HepG2 (cell line): ENCODE data around the gene USP27X. TPM values are rescaled to one million over a fixed set of nuclear protein-coding genes. Genes with fewer than 3 reads are reported as not detected.

Experiments
- ARID2 ChIP-seq: sonication (generic); formaldehyde crosslinking; IDR thresholded peaks from 2 replicates; pipeline ENCODE4 v1.8.1; 2022; ENCODE audit warnings: mild to moderate bottlenecking, missing genetic modification reagents, borderline replicate concordance
- BHLHE40 ChIP-seq: IDR thresholded peaks from 2 replicates; pipeline ENCODE4 v1.6.1; 2011; ENCODE audit warnings: low read length, improper control_type of control experiment
- ELF1 ChIP-seq: sonication (generic); formaldehyde crosslinking; IDR thresholded peaks from 2 replicates; pipeline ENCODE4 v1.4.0; 2020; ENCODE audit warnings: missing genetic modification reagents
- FOXK1 ChIP-seq: sonication (generic); formaldehyde crosslinking; IDR thresholded peaks from 2 replicates; pipeline ENCODE4 v1.4.0; 2020; ENCODE audit warnings: low read depth, missing genetic modification reagents, borderline replicate concordance
- FOXP1 ChIP-seq, 2 experiments: fragments of 450-650 bp in 1 of 2; IDR thresholded peaks; 2 replicates each; pipeline ENCODE4 v1.6.1; 2017 to 2018; ENCODE audit warnings: antibody characterized with exemption in 1 of 2
- HOXD1 ChIP-seq: sonication (generic); formaldehyde crosslinking; IDR thresholded peaks from 2 replicates; pipeline ENCODE4 v1.5.0; 2020; ENCODE audit warnings: missing genetic modification reagents
- NBN ChIP-seq: fragments of 450-650 bp; conservative IDR thresholded peaks from 2 replicates; pipeline ENCODE4 v1.6.1; 2017
- NPAS2 ChIP-seq: sonication (generic); formaldehyde crosslinking; IDR thresholded peaks from 2 replicates; pipeline ENCODE4 v1.8.0; 2022; ENCODE audit warnings: mild to moderate bottlenecking, missing genetic modification reagents, borderline replicate concordance
- PAX8 ChIP-seq: sonication (generic); formaldehyde crosslinking; IDR thresholded peaks from 2 replicates; pipeline ENCODE4 v1.8.0; 2022; ENCODE audit warnings: mild to moderate bottlenecking, missing genetic modification reagents, borderline replicate concordance
- PBX2 ChIP-seq: IDR thresholded peaks from 2 replicates; pipeline ENCODE4 v1.6.1; 2016; ENCODE audit warnings: control low read depth
- PHB2 ChIP-seq: fragments of 450-650 bp; IDR thresholded peaks from 2 replicates; pipeline ENCODE4 v1.6.1; 2018; ENCODE audit not compliant: partially characterized antibody
- POLR2AphosphoS2 ChIP-seq: IDR thresholded peaks from 2 replicates; pipeline ENCODE4 v1.6.1; 2011; ENCODE audit warnings: low read depth, low read length, improper control_type of control experiment
- RBAK ChIP-seq: sonication (generic); formaldehyde crosslinking; IDR thresholded peaks from 2 replicates; pipeline ENCODE4 v1.5.1; 2020; ENCODE audit warnings: mild to moderate bottlenecking, missing genetic modification reagents
- RBM39 ChIP-seq: fragments of 200-400 bp; formaldehyde crosslinking; IDR thresholded peaks from one replicate; pipeline ENCODE4 v1.6.1; 2018; ENCODE audit warnings: antibody characterized with exemption, mild to moderate bottlenecking, low read depth, low read length; ENCODE audit not compliant: poor library complexity, severe bottlenecking
- RNF219 ChIP-seq: sonication (generic); formaldehyde crosslinking; IDR thresholded peaks from 2 replicates; pipeline ENCODE4 v1.5.0; 2020; ENCODE audit warnings: mild to moderate bottlenecking, missing genetic modification reagents
- RORA ChIP-seq: sonication (generic); formaldehyde crosslinking; IDR thresholded peaks from 2 replicates; pipeline ENCODE4 v1.5.0; 2020; ENCODE audit warnings: mild to moderate bottlenecking, missing genetic modification reagents, moderate library complexity
- SALL1 ChIP-seq: sonication (generic); formaldehyde crosslinking; IDR thresholded peaks from 2 replicates; pipeline ENCODE4 v1.8.0; 2022; ENCODE audit warnings: mild to moderate bottlenecking, missing genetic modification reagents
- SMYD3 ChIP-seq: sonication (generic); formaldehyde crosslinking; IDR thresholded peaks from 2 replicates; pipeline ENCODE4 v1.8.1; 2023; ENCODE audit warnings: mild to moderate bottlenecking, missing genetic modification reagents
- SOX5 ChIP-seq: IDR thresholded peaks from 2 replicates; pipeline ENCODE4 v1.6.1; 2016; ENCODE audit warnings: borderline replicate concordance
- U2AF1 ChIP-seq: fragments of 200-400 bp; formaldehyde crosslinking; optimal IDR thresholded peaks from 2 replicates; pipeline ENCODE3; 2017; ENCODE audit warnings: mild to moderate bottlenecking, low read depth, low read length
- XRCC5 ChIP-seq: fragments of 200-400 bp; formaldehyde crosslinking; optimal IDR thresholded peaks from 2 replicates; pipeline ENCODE3; 2017; ENCODE audit warnings: mild to moderate bottlenecking, low read length
- ZBTB25 ChIP-seq: IDR thresholded peaks from 2 replicates; pipeline ENCODE4 v1.6.1; 2018; ENCODE audit warnings: missing genetic modification reagents
- ZFAT ChIP-seq: sonication (generic); formaldehyde crosslinking; conservative IDR thresholded peaks from 2 replicates; pipeline ENCODE4 v1.8.1; 2023; ENCODE audit warnings: missing genetic modification reagents, inconsistent platforms
- ZNF12 ChIP-seq: sonication (generic); formaldehyde crosslinking; IDR thresholded peaks from 2 replicates; pipeline ENCODE4 v1.5.0; 2020; ENCODE audit warnings: missing genetic modification reagents
- ZNF260 ChIP-seq: sonication (generic); formaldehyde crosslinking; IDR thresholded peaks from 2 replicates; pipeline ENCODE4 v1.4.0; 2020; ENCODE audit warnings: missing genetic modification reagents, low read depth, mild to moderate bottlenecking, borderline replicate concordance
- ZSCAN31 ChIP-seq: sonication (generic); formaldehyde crosslinking; IDR thresholded peaks from 2 replicates; pipeline ENCODE4 v1.5.0; 2020; ENCODE audit warnings: low read depth, mild to moderate bottlenecking, missing genetic modification reagents
- polyA plus RNA-seq, 8 experiments: library from polyadenylated mRNA; depleted of rRNA in 3 of 8; stranded (reverse) in 7 of 8; unstranded in 1 of 8; fragments of >200 nt; fragmentation: Illumina TruSeq in 4 of 8; extraction: Trizol in 4 of 8; gene quantifications; 2 replicates each; pipeline versions ENCODE4 v1.2.1 to v1.2.3, GENCODE V29; 2011 to 2016; ENCODE audit warnings: low read depth in 4 of 8, missing spikeins in 1 of 8, mixed read lengths in 1 of 8; ENCODE audit not compliant: insufficient read depth in 1 of 8
- total RNA-seq, 5 experiments: library from RNA; depleted of rRNA; stranded (reverse); fragments of >200 nt; fragmentation: Illumina TruSeq; extraction: Trizol; gene quantifications; 2 replicates each; pipeline ENCODE4 v1.2.3, GENCODE V29; 2016; ENCODE audit warnings: low read depth in 1 of 5
- TF ChIP-seq, protein P1 (sequence below): sonication (generic); formaldehyde crosslinking; conservative IDR thresholded peaks from 2 replicates; pipeline ENCODE4 v1.4.0; 2020; ENCODE audit warnings: missing genetic modification reagents

Gene USP27X
- total and polyA plus RNA-seq, 2 of the 13 experiments (the other 11 are each of a cell fraction or from before 2014, with no cell fraction given), result 7.2 to 9.7 TPM

DNA sequence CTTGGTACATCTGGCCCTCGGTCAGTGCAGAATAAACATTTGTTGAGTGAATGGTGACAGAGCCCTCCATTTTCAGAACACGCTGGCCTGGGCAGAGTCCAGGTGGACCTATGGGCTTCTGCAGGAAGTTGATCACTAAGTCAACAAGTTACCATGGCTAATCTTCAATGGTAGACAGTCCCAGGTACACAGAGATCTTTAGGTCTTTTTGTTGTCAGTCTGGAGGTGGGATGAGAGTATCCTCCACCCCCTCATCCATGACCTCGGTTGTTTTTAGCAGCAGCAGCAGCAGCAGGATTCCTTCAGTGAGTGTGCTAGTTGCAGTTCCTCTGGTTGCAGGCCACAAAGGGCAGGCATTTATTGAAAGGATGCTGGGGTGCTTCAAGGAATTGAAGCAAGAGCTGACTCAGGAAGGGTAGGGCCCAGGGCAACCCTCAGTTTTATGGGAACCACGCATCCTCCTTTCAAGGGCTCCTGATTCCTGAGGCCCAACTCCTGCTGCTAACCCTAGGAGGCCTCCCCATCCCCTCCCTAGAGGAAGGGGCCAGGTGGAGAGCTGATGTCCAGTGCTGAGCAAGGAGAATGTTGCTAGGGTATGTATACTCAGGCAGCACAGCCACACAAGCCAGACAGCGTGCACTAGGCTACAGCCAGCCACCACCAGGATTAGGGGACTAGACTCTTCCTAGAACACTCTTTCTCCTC lies 1.7 kb upstream of the USP27X start (continued):
- TF ChIP-seq ZBTB25, result no peak
- no peak for TF ChIP-seq RBM39
- TF ChIP-seq ZSCAN31 (CRISPR knock-in tag), result peak; percentile 9; the same call in 1 of the 2 replicates
- no peak for TF ChIP-seq PHB2
- no peak for TF ChIP-seq ARID2
- TF ChIP-seq RORA (CRISPR knock-in tag), result no peak
- TF ChIP-seq ZFAT (CRISPR knock-in tag), result no peak
- no peak for TF ChIP-seq ZNF12 (CRISPR knock-in tag)
- TF ChIP-seq NBN, result no peak
- no peak for TF ChIP-seq RNF219 (CRISPR knock-in tag)
- peak; percentile 85 for TF ChIP-seq SALL1
- peak; percentile 69; the same call in 1 of the 2 replicates for TF ChIP-seq SOX5 (CRISPR knock-in tag)
- no peak for TF ChIP-seq ZNF260 (CRISPR knock-in tag)
- no peak for TF ChIP-seq NPAS2 (CRISPR knock-in tag)
- TF ChIP-seq RBAK (CRISPR knock-in tag), result no peak
- no peak for TF ChIP-seq BHLHE40
- TF ChIP-seq FOXK1 (CRISPR knock-in tag), result 0 out of 2 replicates have a peak, but pooled peaks have one; percentile 23
- no peak for TF ChIP-seq ELF1 (CRISPR knock-in tag)
- no peak for TF ChIP-seq HOXD1 (CRISPR knock-in tag)
- TF ChIP-seq XRCC5, result no peak
- no peak for TF ChIP-seq SMYD3 (CRISPR knock-in tag)
- TF ChIP-seq POLR2AphosphoS2, result no peak
- TF ChIP-seq U2AF1, result no peak
- TF ChIP-seq FOXP1 (IDR thresholded peaks at IDR 0.05), result peak; percentile 51; the same call in 1 of the 2 replicates
- TF ChIP-seq FOXP1 (CRISPR knock-in tag; IDR thresholded peaks at IDR 0.05), result peak; percentile 78
- TF ChIP-seq, protein P1, sequence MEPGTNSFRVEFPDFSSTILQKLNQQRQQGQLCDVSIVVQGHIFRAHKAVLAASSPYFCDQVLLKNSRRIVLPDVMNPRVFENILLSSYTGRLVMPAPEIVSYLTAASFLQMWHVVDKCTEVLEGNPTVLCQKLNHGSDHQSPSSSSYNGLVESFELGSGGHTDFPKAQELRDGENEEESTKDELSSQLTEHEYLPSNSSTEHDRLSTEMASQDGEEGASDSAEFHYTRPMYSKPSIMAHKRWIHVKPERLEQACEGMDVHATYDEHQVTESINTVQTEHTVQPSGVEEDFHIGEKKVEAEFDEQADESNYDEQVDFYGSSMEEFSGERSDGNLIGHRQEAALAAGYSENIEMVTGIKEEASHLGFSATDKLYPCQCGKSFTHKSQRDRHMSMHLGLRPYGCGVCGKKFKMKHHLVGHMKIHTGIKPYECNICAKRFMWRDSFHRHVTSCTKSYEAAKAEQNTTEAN, result 0 out of 2 replicates have a peak, but pooled peaks have one; percentile 64
- TF ChIP-seq PAX8 (CRISPR knock-in tag), result no peak
- no peak for TF ChIP-seq PBX2 (CRISPR knock-in tag)
